ENCODE measurements around the gene IRGM. TPM values are rescaled to one million over a fixed set of nuclear protein-coding genes. Genes with fewer than 3 reads are reported as not detected.

IRGM gene, protein sequence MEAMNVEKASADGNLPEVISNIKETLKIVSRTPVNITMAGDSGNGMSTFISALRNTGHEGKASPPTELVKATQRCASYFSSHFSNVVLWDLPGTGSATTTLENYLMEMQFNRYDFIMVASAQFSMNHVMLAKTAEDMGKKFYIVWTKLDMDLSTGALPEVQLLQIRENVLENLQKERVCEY
- not detected in 2 replicates for total RNA-seq

DNA sequence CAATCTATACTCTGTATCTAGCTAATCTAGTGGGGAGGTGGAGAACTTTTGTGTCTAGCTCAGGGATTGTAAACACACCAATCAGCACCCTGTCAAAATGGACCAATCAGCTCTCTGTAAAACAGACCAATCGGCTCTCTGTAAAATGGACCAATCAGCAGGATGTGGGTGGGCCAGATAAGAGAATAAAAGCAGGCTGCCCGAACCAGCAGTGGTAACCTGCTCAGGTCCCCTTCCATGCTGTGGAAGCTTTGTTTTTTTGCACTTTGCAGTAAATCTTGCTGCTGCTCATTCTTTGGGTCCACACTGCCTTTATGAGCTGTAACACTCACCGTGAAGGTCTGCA is at the start of gene IRGM:
Gene IRGM, plus strand, starts transcription at position 214 of the 346 bp plus-strand sequence. CDS start 1,603 bp downstream, outside the sequence.

Other genes starting within 250 kb of the IRGM start
- gene SYNPO, start 205.9 kb upstream of the IRGM start, total RNA-seq: 23.9 and 37.9 TPM in 2 replicates
- under 0.01 and 1.1 TPM in 2 replicates for gene MYOZ3, start 185.3 kb upstream of the IRGM start, total RNA-seq
- 38.2 and 46.9 TPM in 2 replicates for gene RBM22, start 145.5 kb upstream of the IRGM start, total RNA-seq
- 43.1 and 43.4 TPM in 2 replicates for gene DCTN4, start 87.5 kb upstream of the IRGM start, total RNA-seq
- gene SMIM3, start 67.8 kb upstream of the IRGM start, total RNA-seq: 2.0 and 3.9 TPM in 2 replicates
- gene ZNF300, start 58.5 kb downstream of the IRGM start, total RNA-seq: 5.3 and 6.2 TPM in 2 replicates
- gene GPX3, start 174.1 kb downstream of the IRGM start, total RNA-seq: 2.3 and 10.4 TPM in 2 replicates
- 101 and 123 TPM in 2 replicates for gene TNIP1, start 234.5 kb downstream of the IRGM start, total RNA-seq

All from vein endothelial cell (primary cell).